ENCODE results near the gene PRSS50. TPM values are rescaled to one million over a fixed set of nuclear protein-coding genes. Genes with fewer than 3 reads are reported as not detected.

Gene PRSS50
- total RNA-seq, 2 donors from 2014 or later = 0.14 to 0.80 TPM

DNA sequence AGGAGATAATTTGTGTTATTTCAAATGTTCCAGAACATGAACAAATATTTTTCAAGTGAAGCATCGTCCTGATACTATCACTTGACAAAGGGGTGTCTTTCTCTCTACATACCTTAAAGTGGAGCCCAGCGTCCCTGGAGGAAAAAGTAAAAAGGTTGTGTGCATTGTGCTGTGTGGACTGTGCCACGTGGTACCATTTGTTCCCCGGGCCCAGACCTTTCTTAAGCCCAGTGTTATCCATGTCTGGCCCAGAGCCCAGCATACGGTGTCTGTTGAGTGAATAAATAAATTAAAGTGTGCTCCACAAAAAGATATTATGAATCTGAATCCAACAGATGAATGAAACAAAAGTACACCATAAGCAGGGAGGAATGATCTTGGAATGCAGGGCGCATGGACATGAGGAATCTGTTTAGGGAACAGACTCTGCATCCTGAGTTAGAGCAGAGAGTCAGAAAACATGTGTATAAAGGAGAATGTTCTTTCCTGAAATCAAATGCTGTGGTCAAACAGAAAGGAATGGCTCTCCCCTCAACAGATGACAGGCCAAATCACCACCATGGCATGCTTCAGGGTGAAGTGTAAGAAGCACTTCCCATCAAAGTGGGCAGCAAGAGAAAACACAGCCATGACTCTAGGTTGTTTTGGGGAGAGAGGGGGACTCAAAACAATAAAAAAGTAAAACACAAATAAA lies 8.1 kb upstream of the PRSS50 start:
- H3K27me3 ChIP-seq (replicated peaks; ENCODE audit: insufficient read depth) = no peaks in the 10 kb centered on the region
- intact Hi-C loops (cut with DNase I) = no loop called here
- no peaks in the 10 kb centered on the region for H3K36me3 ChIP-seq
- H3K4me3 ChIP-seq = no peak overlapping the region
- no peaks in the 10 kb centered on the region for H3K4me1 ChIP-seq (replicated peaks)
- no peaks in the 10 kb centered on the region for H3K9me3 ChIP-seq
- TF ChIP-seq, protein P1, sequence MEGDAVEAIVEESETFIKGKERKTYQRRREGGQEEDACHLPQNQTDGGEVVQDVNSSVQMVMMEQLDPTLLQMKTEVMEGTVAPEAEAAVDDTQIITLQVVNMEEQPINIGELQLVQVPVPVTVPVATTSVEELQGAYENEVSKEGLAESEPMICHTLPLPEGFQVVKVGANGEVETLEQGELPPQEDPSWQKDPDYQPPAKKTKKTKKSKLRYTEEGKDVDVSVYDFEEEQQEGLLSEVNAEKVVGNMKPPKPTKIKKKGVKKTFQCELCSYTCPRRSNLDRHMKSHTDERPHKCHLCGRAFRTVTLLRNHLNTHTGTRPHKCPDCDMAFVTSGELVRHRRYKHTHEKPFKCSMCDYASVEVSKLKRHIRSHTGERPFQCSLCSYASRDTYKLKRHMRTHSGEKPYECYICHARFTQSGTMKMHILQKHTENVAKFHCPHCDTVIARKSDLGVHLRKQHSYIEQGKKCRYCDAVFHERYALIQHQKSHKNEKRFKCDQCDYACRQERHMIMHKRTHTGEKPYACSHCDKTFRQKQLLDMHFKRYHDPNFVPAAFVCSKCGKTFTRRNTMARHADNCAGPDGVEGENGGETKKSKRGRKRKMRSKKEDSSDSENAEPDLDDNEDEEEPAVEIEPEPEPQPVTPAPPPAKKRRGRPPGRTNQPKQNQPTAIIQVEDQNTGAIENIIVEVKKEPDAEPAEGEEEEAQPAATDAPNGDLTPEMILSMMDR (IDR thresholded peaks at IDR 0.05) = no peak
- no peak for TF ChIP-seq POLR2AphosphoS5 (IDR thresholded peaks at IDR 0.05)
- TF ChIP-seq POLR2A (IDR thresholded peaks at IDR 0.05) = no peak
- 24% methylated on average over 6 of the region's 6 CpGs for WGBS
- H3K27ac ChIP-seq = no peak overlapping the region
- DNase-seq (ENCODE audit: low spot score) = no peak

DNA sequence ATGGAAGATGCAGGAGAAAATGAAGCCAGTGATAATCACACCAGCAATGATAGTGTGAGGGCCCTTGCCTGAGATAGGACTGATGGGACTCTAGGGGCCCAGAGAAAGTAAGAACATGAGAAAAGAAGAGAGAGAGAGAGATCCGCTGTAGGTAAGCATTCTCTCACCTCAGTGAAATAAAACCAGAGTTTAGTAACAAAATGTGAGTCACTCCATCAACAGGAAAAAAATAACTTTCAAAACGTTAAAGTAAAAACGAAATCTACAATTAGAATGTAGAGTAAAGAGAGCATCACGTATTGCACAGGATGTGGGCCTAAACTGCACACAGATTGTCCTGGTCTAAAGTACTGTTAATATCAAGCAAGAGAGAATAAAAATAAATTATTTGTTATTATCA lies 6.8 kb upstream of the PRSS50 start:
- intact Hi-C loops (cut with DNase I) = no loop called here
- no peaks in the 10 kb centered on the region for H3K9me3 ChIP-seq
- H3K4me3 ChIP-seq = no peak overlapping the region
- no peaks in the 10 kb centered on the region for H3K4me1 ChIP-seq (replicated peaks)
- H3K36me3 ChIP-seq = no peaks in the 10 kb centered on the region
- TF ChIP-seq POLR2AphosphoS5 (IDR thresholded peaks at IDR 0.05) = no peak
- no peak for TF ChIP-seq POLR2A (IDR thresholded peaks at IDR 0.05)
- TF ChIP-seq, protein P1 (IDR thresholded peaks at IDR 0.05) = no peak
- 83% methylated on average over 4 of the region's 4 CpGs for WGBS
- no peak overlapping the region for H3K27ac ChIP-seq
- no peaks in the 10 kb centered on the region for H3K27me3 ChIP-seq (replicated peaks; ENCODE audit: insufficient read depth)
- no peak for DNase-seq (ENCODE audit: low spot score)

DNA sequence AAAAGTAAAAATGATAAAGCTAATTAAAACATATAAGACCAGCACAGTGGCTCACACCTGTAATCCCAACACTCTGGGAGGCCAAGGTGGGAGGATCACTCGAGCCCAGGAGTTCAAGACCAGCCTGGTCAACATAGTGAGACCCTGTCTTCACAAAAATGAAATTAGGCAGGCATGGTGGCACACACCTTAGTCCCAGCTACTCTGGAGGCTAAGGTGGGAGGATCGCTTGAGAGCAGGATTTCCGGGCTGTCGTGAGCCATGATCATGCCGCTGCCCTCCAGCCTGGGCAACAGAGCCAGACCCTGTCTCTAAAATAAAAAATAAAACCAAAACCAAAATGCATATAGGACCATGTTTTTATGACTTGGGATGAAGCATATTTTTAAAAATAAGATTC lies 4.8 kb upstream of the PRSS50 start:
- Histone ChIP-seq H3K36me3 (no peaks in the 10 kb centered on the region), H3K4me1 (replicated peaks) (no peaks in the 10 kb centered on the region), H3K4me3 (no peak overlapping the region), H3K27ac (no peak overlapping the region), H3K9me3 (no peaks in the 10 kb centered on the region), H3K27me3 (replicated peaks; ENCODE audit: insufficient read depth) (no peaks in the 10 kb centered on the region)
- DNase-seq (ENCODE audit: low spot score) = no peak
- intact Hi-C loops (cut with DNase I) = no loop called here
- TF ChIP-seq, protein P1 (IDR thresholded peaks at IDR 0.05) = no peak
- 95% methylated on average over 5 of the region's 5 CpGs for WGBS

DNA sequence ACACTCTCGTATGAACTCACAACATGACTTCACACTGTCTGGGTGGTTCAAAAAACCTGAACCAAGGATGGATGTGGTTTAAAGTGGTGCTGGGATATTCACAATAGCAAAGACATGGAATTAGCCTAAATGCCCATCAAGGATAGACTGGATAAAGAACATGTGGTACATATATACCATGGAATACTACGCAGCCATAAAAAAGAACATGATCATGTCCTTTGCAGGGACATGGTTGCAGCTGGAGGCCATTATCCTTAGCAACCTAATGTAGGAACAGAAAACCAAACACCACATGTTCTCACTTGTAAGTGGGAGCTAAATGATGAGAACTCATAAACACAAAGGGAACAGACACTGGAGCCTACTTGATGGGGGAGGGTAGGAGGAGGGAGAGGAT lies 3.3 kb upstream of the PRSS50 start:
- Histone ChIP-seq H3K9me3 (no peaks in the 10 kb centered on the region), H3K4me1 (replicated peaks) (no peaks in the 10 kb centered on the region), H3K4me3 (no peak overlapping the region), H3K27me3 (replicated peaks; ENCODE audit: insufficient read depth) (no peaks in the 10 kb centered on the region), H3K36me3 (no peaks in the 10 kb centered on the region), H3K27ac (no peak overlapping the region)
- intact Hi-C loops (cut with DNase I) = no loop called here
- DNase-seq (ENCODE audit: low spot score) = no peak
- no peak for TF ChIP-seq POLR2AphosphoS5 (IDR thresholded peaks at IDR 0.05)
- no peak for TF ChIP-seq POLR2A (IDR thresholded peaks at IDR 0.05)
- TF ChIP-seq, protein P1 (IDR thresholded peaks at IDR 0.05) = no peak
- WGBS = 94% methylated on average over 2 of the region's 2 CpGs

DNA sequence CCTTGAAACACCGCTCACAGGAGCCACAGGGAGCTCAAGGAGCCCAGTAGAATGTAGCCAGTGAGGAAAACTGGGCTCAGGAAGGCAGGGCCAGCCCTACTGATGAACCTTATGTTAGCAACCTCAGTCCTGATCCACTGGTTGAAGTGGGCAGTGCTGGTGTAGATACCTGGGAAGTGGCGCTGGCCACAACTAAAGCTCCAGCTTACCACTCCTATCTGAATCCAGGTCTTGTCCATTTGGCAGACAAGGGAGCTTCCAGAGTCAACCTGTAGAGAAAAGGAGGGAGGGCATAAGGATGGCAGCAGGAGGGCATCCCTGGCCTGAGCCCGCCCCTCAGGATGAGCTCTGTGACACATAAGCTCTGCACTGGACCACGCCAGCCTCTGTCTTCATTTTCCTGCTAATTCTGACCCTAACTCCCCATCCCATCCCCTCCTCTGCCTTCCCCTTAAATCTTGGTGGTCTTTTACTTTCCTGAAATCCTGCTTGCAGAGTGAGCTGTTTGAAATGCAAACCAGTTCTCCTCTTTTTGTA lies 2.1 kb upstream of the PRSS50 start:
- WGBS = 96% methylated on average over 4 of the region's 4 CpGs
- no peak overlapping the region for H3K4me3 ChIP-seq
- no peak for DNase-seq (ENCODE audit: low spot score)
- TF ChIP-seq POLR2A (IDR thresholded peaks at IDR 0.05) (no peak), POLR2AphosphoS5 (IDR thresholded peaks at IDR 0.05) (no peak)
- TF ChIP-seq, protein P1 (IDR thresholded peaks at IDR 0.05) = no peak
- H3K9me3 ChIP-seq = no peaks in the 10 kb centered on the region
- H3K27me3 ChIP-seq (replicated peaks; ENCODE audit: insufficient read depth) = no peaks in the 10 kb centered on the region
- no peaks in the 10 kb centered on the region for H3K36me3 ChIP-seq
- intact Hi-C loops (cut with DNase I) = no loop called here
- H3K27ac ChIP-seq = no peak overlapping the region
- no peaks in the 10 kb centered on the region for H3K4me1 ChIP-seq (replicated peaks)

All from prostate gland (tissue), 2 donors.